Neural cell (in vitro differentiated cells): ENCODE results near the gene ACVR1. TPM values are rescaled to one million over a fixed set of nuclear protein-coding genes. Genes with fewer than 3 reads are reported as not detected.

ENCODE experiments used
- H2AFZ ChIP-seq: fragments of 200-600, 300-800 bp; sonication (generic), shearing (Covaris generic); 2 replicates; pipeline ENCODE4 v1.6.0; 2014; ENCODE audit warnings: low read depth, mild to moderate bottlenecking, antibody characterized with exemption, low read length, moderate library complexity
- H3F3A ChIP-seq: fragments of 200-600 bp; shearing (Covaris generic); 2 replicates; pipeline ENCODE4 v1.6.1; 2016; ENCODE audit warnings: mild to moderate bottlenecking, moderate library complexity, mixed read lengths, antibody characterized with exemption, low read length; ENCODE audit not compliant: insufficient read depth, poor library complexity, severe bottlenecking
- H3K27ac ChIP-seq: fragments of 200-600, 300-800 bp; sonication (generic), shearing (Covaris generic); 2 replicates; pipeline ENCODE4 v1.5.1; 2014; ENCODE audit warnings: mild to moderate bottlenecking, low read length, moderate library complexity
- H3K27me3 ChIP-seq: fragments of 300-800, 200-600 bp; sonication (generic), shearing (Covaris generic); 2 replicates; pipeline ENCODE4 v1.6.0; 2014; ENCODE audit warnings: mild to moderate bottlenecking, low read depth, low read length, moderate library complexity; ENCODE audit not compliant: insufficient read depth
- H3K36me3 ChIP-seq: fragments of 300-800, 200-600 bp; sonication (generic), shearing (Covaris generic); 2 replicates; pipeline ENCODE4 v1.5.1; 2014; ENCODE audit warnings: mild to moderate bottlenecking, antibody characterized with exemption, low read length, moderate library complexity; ENCODE audit not compliant: insufficient read depth
- H3K4me2 ChIP-seq: fragments of 300-800, 200-600 bp; sonication (generic), shearing (Covaris generic); 2 replicates; pipeline ENCODE4 v1.6.0; 2014; ENCODE audit warnings: mild to moderate bottlenecking, low read length
- H3K4me3 ChIP-seq: fragments of 300-800, 200-600 bp; sonication (generic), shearing (Covaris generic); 2 replicates; pipeline ENCODE4 v1.5.1; 2014; ENCODE audit warnings: mild to moderate bottlenecking, low read length, moderate library complexity
- H3K79me2 ChIP-seq: fragments of 200-600 bp; shearing (Covaris generic); replicated peaks from 2 replicates; pipeline ENCODE4 v1.6.0; 2014; ENCODE audit warnings: mild to moderate bottlenecking, low read length, moderate library complexity; ENCODE audit not compliant: insufficient read depth
- H3K9ac ChIP-seq: fragments of 300-800, 200-600 bp; sonication (generic), shearing (Covaris generic); 2 replicates; pipeline ENCODE4 v1.6.1; 2016; ENCODE audit warnings: mild to moderate bottlenecking, low read length, mixed read lengths
- H3K9me2 ChIP-seq: fragments of 200-600 bp; shearing (Covaris generic); 2 replicates; pipeline ENCODE4 v1.6.1; 2016; ENCODE audit warnings: mild to moderate bottlenecking, low read length, mixed read lengths; ENCODE audit not compliant: insufficient read depth
- H3K9me3 ChIP-seq: fragments of 200-600, 300-800 bp; sonication (generic), shearing (Covaris generic); 2 replicates; pipeline ENCODE4 v1.6.1; 2016; ENCODE audit warnings: mild to moderate bottlenecking, mixed run types, low read length, moderate library complexity, mixed read lengths
- H4K20me1 ChIP-seq: fragments of 200-600 bp; shearing (Covaris generic); 2 replicates; pipeline ENCODE4 v1.6.1; 2016; ENCODE audit warnings: mild to moderate bottlenecking, mixed run types; ENCODE audit not compliant: insufficient read depth
- CTCF ChIP-seq: fragments of 450-650 bp; IDR thresholded peaks from 2 replicates; pipeline ENCODE4 v1.5.1; 2014; ENCODE audit warnings: antibody characterized with exemption, mild to moderate bottlenecking, moderate library complexity; ENCODE audit not compliant: poor library complexity, severe bottlenecking
- EP300 ChIP-seq: fragments of 450-650 bp; conservative IDR thresholded peaks from 2 replicates; pipeline ENCODE4 v1.6.1; 2014; ENCODE audit warnings: antibody characterized with exemption, mild to moderate bottlenecking, moderate library complexity; ENCODE audit not compliant: poor library complexity, severe bottlenecking
- EZH2 ChIP-seq: fragments of 200-600, 300-800 bp; shearing (Covaris generic), sonication (generic); IDR thresholded peaks from 2 replicates; pipeline ENCODE4 v1.6.1; 2014; ENCODE audit warnings: antibody characterized with exemption, low read length, borderline replicate concordance, mild to moderate bottlenecking; ENCODE audit not compliant: insufficient read depth, poor library complexity, severe bottlenecking
- MXI1 ChIP-seq: fragments of 450-650 bp; conservative IDR thresholded peaks from 2 replicates; pipeline ENCODE4 v1.6.1; 2014; ENCODE audit warnings: antibody characterized with exemption, mild to moderate bottlenecking; ENCODE audit not compliant: poor library complexity, severe bottlenecking
- POLR2AphosphoS5 ChIP-seq: IDR thresholded peaks from 2 replicates; pipeline ENCODE4 v1.6.1; 2012
- RAD21 ChIP-seq: fragments of 450-650 bp; conservative IDR thresholded peaks from 2 replicates; pipeline ENCODE4 v1.6.1; 2014; ENCODE audit warnings: antibody characterized with exemption, mild to moderate bottlenecking, moderate library complexity
- REST ChIP-seq: IDR thresholded peaks from 2 replicates; pipeline ENCODE4 v1.6.1; 2012; ENCODE audit warnings: borderline replicate concordance
- SMC3 ChIP-seq: fragments of 450-650 bp; conservative IDR thresholded peaks from 2 replicates; pipeline ENCODE4 v1.6.1; 2014; ENCODE audit warnings: antibody characterized with exemption, mild to moderate bottlenecking, moderate library complexity; ENCODE audit not compliant: poor library complexity
- TAF1 ChIP-seq: IDR thresholded peaks from 2 replicates; pipeline ENCODE4 v1.6.1; 2012; ENCODE audit warnings: low read depth
- polyA plus RNA-seq: library from polyadenylated mRNA; depleted of rRNA; stranded (reverse); fragments of >200 nt; gene quantifications from 2 replicates; pipeline ENCODE4 v1.2.3, GENCODE V29; 2014

Gene ACVR1
- polyA plus RNA-seq, 1 donor from 2014 or later, result 4.0 TPM

- Histone ChIP-seq H3K36me3 (no peaks in the 10 kb centered on the region), H3F3A (no peaks in the 10 kb centered on the region), H3K79me2 (no peaks in the 10 kb centered on the region), H3K27me3 (no peaks in the 10 kb centered on the region), H3K4me3 (no peak overlapping the region), H3K9me3 (no peaks in the 10 kb centered on the region), H3K9ac (no peak overlapping the region), H2AFZ (no peak overlapping the region), H4K20me1 (no peaks in the 10 kb centered on the region), H3K9me2 (no peaks in the 10 kb centered on the region), H3K27ac (no peak overlapping the region), H3K4me2 (no peak overlapping the region)
- TF ChIP-seq RAD21 (no peak), SMC3 (no peak), EP300 (no peak), TAF1 (no peak), POLR2AphosphoS5 (no peak), CTCF (no peak), REST (no peak), EZH2 (no peak), MXI1 (no peak)
Observed at GRCh38 chr2:157825885-157826284, 50.2 kb downstream of the ACVR1 start.

GRCh38 chr2:157822993-157823392, 53.1 kb downstream of the ACVR1 start:
- H3K4me3 ChIP-seq, result no peak overlapping the region
- no peak for TF ChIP-seq SMC3
- TF ChIP-seq MXI1, result no peak
- no peak for TF ChIP-seq CTCF
- no peak for TF ChIP-seq TAF1
- TF ChIP-seq REST, result no peak
- no peak for TF ChIP-seq RAD21
- TF ChIP-seq EZH2, result no peak
- TF ChIP-seq EP300, result no peak
- no peak for TF ChIP-seq POLR2AphosphoS5
- no peaks in the 10 kb centered on the region for H3K79me2 ChIP-seq
- H3K9ac ChIP-seq, result no peak overlapping the region
- H3K27me3 ChIP-seq, result no peaks in the 10 kb centered on the region
- H3K9me3 ChIP-seq, result no peaks in the 10 kb centered on the region
- H3K4me2 ChIP-seq, result no peak overlapping the region
- H3K27ac ChIP-seq, result no peak overlapping the region
- H2AFZ ChIP-seq, result no peak overlapping the region
- no peaks in the 10 kb centered on the region for H4K20me1 ChIP-seq
- no peaks in the 10 kb centered on the region for H3K9me2 ChIP-seq
- no peaks in the 10 kb centered on the region for H3K36me3 ChIP-seq
- H3F3A ChIP-seq, result no peaks in the 10 kb centered on the region
